ENCODE results near the gene ADAD1.

GRCh38 chr4:122377352-122377751 is 1.5 kb upstream of the ADAD1 start:
- TF ChIP-seq POLR2A (IDR thresholded peaks at IDR 0.05): no peak
- TF ChIP-seq, protein P1, sequence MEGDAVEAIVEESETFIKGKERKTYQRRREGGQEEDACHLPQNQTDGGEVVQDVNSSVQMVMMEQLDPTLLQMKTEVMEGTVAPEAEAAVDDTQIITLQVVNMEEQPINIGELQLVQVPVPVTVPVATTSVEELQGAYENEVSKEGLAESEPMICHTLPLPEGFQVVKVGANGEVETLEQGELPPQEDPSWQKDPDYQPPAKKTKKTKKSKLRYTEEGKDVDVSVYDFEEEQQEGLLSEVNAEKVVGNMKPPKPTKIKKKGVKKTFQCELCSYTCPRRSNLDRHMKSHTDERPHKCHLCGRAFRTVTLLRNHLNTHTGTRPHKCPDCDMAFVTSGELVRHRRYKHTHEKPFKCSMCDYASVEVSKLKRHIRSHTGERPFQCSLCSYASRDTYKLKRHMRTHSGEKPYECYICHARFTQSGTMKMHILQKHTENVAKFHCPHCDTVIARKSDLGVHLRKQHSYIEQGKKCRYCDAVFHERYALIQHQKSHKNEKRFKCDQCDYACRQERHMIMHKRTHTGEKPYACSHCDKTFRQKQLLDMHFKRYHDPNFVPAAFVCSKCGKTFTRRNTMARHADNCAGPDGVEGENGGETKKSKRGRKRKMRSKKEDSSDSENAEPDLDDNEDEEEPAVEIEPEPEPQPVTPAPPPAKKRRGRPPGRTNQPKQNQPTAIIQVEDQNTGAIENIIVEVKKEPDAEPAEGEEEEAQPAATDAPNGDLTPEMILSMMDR (IDR thresholded peaks at IDR 0.05): no peak

Data from adrenal gland (tissue), 5 donors.